H1 (cell line): ENCODE data around the gene TGFA. TPM values are rescaled to one million over a fixed set of nuclear protein-coding genes. Genes with fewer than 3 reads are reported as not detected.

ENCODE experiments used
- CTCF ChIA-PET: fragments of 300-600 bp; sonication (Branson Sonifier 250); formaldehyde crosslinking; loops from one replicate; lab custom pipeline; 2021; ENCODE audit not compliant: partially characterized antibody; lab: Charles Lee
- POLR2A ChIA-PET: fragments of 300-600 bp; sonication (Branson Sonifier 250); formaldehyde crosslinking; loops from one replicate; lab custom pipeline; 2021; ENCODE audit warnings: inconsistent platforms; ENCODE audit not compliant: partially characterized antibody; lab: Charles Lee
- DNase-seq, 2 experiments: peaks; one replicate each; pipeline versions ENCODE4 v3.0.0 to v3.0.0-alpha.2; 2010 to 2022; ENCODE audit warnings: low spot score in 2 of 2, low read depth in 1 of 2, mixed read lengths in 1 of 2
- FAIRE-seq: peaks from 2 replicates; lab custom pipeline; 2011; peaks lifted over from hg19 to GRCh38; lab: Jason Lieb, UNC
- H2AFZ ChIP-seq: 2 replicates; pipeline ENCODE4 v1.8.1; 2012; ENCODE audit warnings: low read length, inconsistent platforms
- H2AK5ac ChIP-seq: 2 replicates; pipeline ENCODE4 v1.6.1; 2013; ENCODE audit warnings: low read depth, low read length
- H2BK120ac ChIP-seq: replicated peaks from 2 replicates; pipeline ENCODE3; 2013; ENCODE audit warnings: low read depth, low read length, inconsistent platforms
- H2BK12ac ChIP-seq: 2 replicates; pipeline ENCODE4 v1.6.1; 2013; ENCODE audit warnings: low read depth, low read length
- H2BK15ac ChIP-seq: 2 replicates; pipeline ENCODE4 v1.6.1; 2013; ENCODE audit warnings: low read length
- H2BK20ac ChIP-seq: 2 replicates; pipeline ENCODE4 v1.6.1; 2013; ENCODE audit warnings: low read length
- H2BK5ac ChIP-seq: 2 replicates; pipeline ENCODE4 v1.6.1; 2013; ENCODE audit warnings: low read depth, low read length
- H3K14ac ChIP-seq: 2 replicates; pipeline ENCODE4 v1.6.1; 2013; ENCODE audit warnings: inconsistent platforms; ENCODE audit not compliant: insufficient read length
- H3K18ac ChIP-seq: 2 replicates; pipeline ENCODE4 v1.6.1; 2013; ENCODE audit warnings: low read length; ENCODE audit errors: extremely low read depth
- H3K23ac ChIP-seq: 2 replicates; pipeline ENCODE4 v1.6.1; 2013; ENCODE audit warnings: inconsistent platforms; ENCODE audit not compliant: insufficient read length
- H3K23me2 ChIP-seq: 2 replicates; pipeline ENCODE4 v1.6.1; 2013; ENCODE audit warnings: low read depth, low read length
- H3K27ac ChIP-seq: 2 replicates; pipeline ENCODE4 v1.6.1; 2011; ENCODE audit warnings: low read depth, low read length, inconsistent platforms
- H3K27me3 ChIP-seq, 4 experiments: replicated peaks in 1 of 4; 1 replicate in 1 of 4; 2 replicates in 3 of 4; pipeline versions ENCODE4 v1.6.1 to v1.8.1; 2011 to 2013; ENCODE audit warnings: low read length in 3 of 4, mild to moderate bottlenecking in 3 of 4, inconsistent platforms in 2 of 4, mixed read lengths in 2 of 4, moderate library complexity in 1 of 4; ENCODE audit not compliant: control insufficient read depth in 3 of 4, insufficient read depth in 3 of 4; ENCODE audit errors: extremely low read depth in 1 of 4
- H3K36me3 ChIP-seq, 4 experiments: 2 replicates each; pipeline versions ENCODE4 v1.6.1 to v1.8.1; 2011 to 2013; ENCODE audit warnings: mild to moderate bottlenecking in 4 of 4, low read length in 3 of 4, moderate library complexity in 2 of 4, control low read depth in 1 of 4, inconsistent platforms in 1 of 4; ENCODE audit not compliant: insufficient read depth in 4 of 4, control insufficient read depth in 2 of 4
- H3K4ac ChIP-seq: replicated peaks from 2 replicates; pipeline ENCODE3; 2013; ENCODE audit warnings: low read length, low read depth, mixed read lengths, inconsistent platforms; ENCODE audit not compliant: insufficient read length
- H3K4me1 ChIP-seq, 4 experiments: replicated peaks in 1 of 4; 1 replicate in 1 of 4; 2 replicates in 3 of 4; pipeline versions ENCODE4 v1.6.1 to v1.8.1; 2011 to 2013; ENCODE audit warnings: low read length in 3 of 4, inconsistent platforms in 2 of 4, mixed read lengths in 1 of 4; ENCODE audit not compliant: insufficient read depth in 4 of 4, control insufficient read depth in 3 of 4
- H3K4me2 ChIP-seq, 2 experiments: 2 replicates each; pipeline versions ENCODE4 v1.6.1 to v1.8.1; 2011 to 2013; ENCODE audit warnings: low read depth in 2 of 2, low read length in 2 of 2, control low read depth in 1 of 2, inconsistent platforms in 1 of 2, mild to moderate bottlenecking in 1 of 2; ENCODE audit not compliant: insufficient read depth in 1 of 2
- H3K4me3 ChIP-seq, 4 experiments: fragments of 200-600, 300-600 bp in 1 of 4; sonication (generic), shearing (Covaris generic), sonication (Bioruptor Twin) in 1 of 4; 2 replicates each; pipeline versions ENCODE4 v1.5.1 to v1.8.1; 2011 to 2016; ENCODE audit warnings: low read length in 4 of 4, low read depth in 3 of 4, control low read depth in 2 of 4, inconsistent platforms in 2 of 4, mild to moderate bottlenecking in 2 of 4, mixed read lengths in 1 of 4, moderate library complexity in 1 of 4; ENCODE audit not compliant: insufficient read depth in 2 of 4; ENCODE audit errors: extremely low read depth in 1 of 4
- H3K56ac ChIP-seq: replicated peaks from 2 replicates; pipeline ENCODE3; 2013; ENCODE audit warnings: low read depth, mild to moderate bottlenecking, mixed read lengths, low read length, inconsistent platforms; ENCODE audit not compliant: insufficient read length
- H3K79me1 ChIP-seq: 2 replicates; pipeline ENCODE4 v1.6.1; 2013; ENCODE audit warnings: low read depth, low read length, control low read depth
- H3K79me2 ChIP-seq, 2 experiments: 2 replicates each; pipeline versions ENCODE4 v1.6.1 to v1.8.1; 2012 to 2013; ENCODE audit warnings: low read length in 2 of 2, mild to moderate bottlenecking in 2 of 2, inconsistent platforms in 1 of 2; ENCODE audit not compliant: insufficient read depth in 2 of 2, control insufficient read depth in 1 of 2
- H3K9ac ChIP-seq, 4 experiments: replicated peaks in 1 of 4; 1 replicate in 1 of 4; 2 replicates in 3 of 4; pipeline versions ENCODE4 v1.6.1 to v1.8.1; 2011 to 2013; ENCODE audit warnings: low read depth in 3 of 4, low read length in 3 of 4, control low read depth in 2 of 4, mild to moderate bottlenecking in 2 of 4, moderate library complexity in 2 of 4, inconsistent platforms in 1 of 4; ENCODE audit errors: extremely low read depth in 1 of 4
- H3K9me3 ChIP-seq, 2 experiments: 2 replicates each; pipeline versions ENCODE4 v1.6.1 to v1.8.1; 2012 to 2013; ENCODE audit warnings: mild to moderate bottlenecking in 2 of 2, moderate library complexity in 2 of 2, control low read depth in 1 of 2, inconsistent platforms in 1 of 2, low read depth in 1 of 2, low read length in 1 of 2, mixed read lengths in 1 of 2; ENCODE audit not compliant: insufficient read depth in 2 of 2
- H4K20me1 ChIP-seq, 2 experiments: replicated peaks in 1 of 2; 2 replicates each; pipeline versions ENCODE3 to v1.8.1; 2011 to 2013; ENCODE audit warnings: inconsistent platforms in 2 of 2, low read length in 2 of 2, mild to moderate bottlenecking in 1 of 2; ENCODE audit not compliant: insufficient read depth in 2 of 2, control insufficient read depth in 1 of 2
- H4K5ac ChIP-seq: 2 replicates; pipeline ENCODE4 v1.6.1; 2013; ENCODE audit warnings: low read length, low read depth, mixed read lengths, inconsistent platforms; ENCODE audit not compliant: insufficient read length
- H4K8ac ChIP-seq: 2 replicates; pipeline ENCODE4 v1.8.0; 2013; ENCODE audit warnings: mild to moderate bottlenecking, moderate library complexity, low read length, inconsistent platforms; ENCODE audit not compliant: insufficient read depth; ENCODE audit errors: extremely low read depth
- H4K91ac ChIP-seq: replicated peaks from 2 replicates; pipeline ENCODE3; 2013; ENCODE audit warnings: low read length, mixed read lengths, inconsistent platforms; ENCODE audit not compliant: insufficient read length
- ASH2L ChIP-seq: fragments of 200-600, 300-600 bp; sonication (generic); IDR thresholded peaks from one replicate; pipeline ENCODE4 v1.7.1; 2017; ENCODE audit warnings: low read length
- BCL11A ChIP-seq, 2 experiments: IDR thresholded peaks; one replicate each; pipeline ENCODE4 v1.6.1; 2011; ENCODE audit warnings: low read depth in 2 of 2, low read length in 2 of 2, mild to moderate bottlenecking in 2 of 2
- CEBPB ChIP-seq: IDR thresholded peaks from 2 replicates; pipeline ENCODE4 v1.6.1; 2012; ENCODE audit warnings: low read depth, low read length
- EGR1 ChIP-seq: IDR thresholded peaks from 2 replicates; pipeline ENCODE4 v1.6.1; 2011; ENCODE audit warnings: low read depth, low read length, borderline replicate concordance
- JUN ChIP-seq: IDR thresholded peaks from 2 replicates; pipeline ENCODE4 v1.6.1; 2011; ENCODE audit warnings: low read depth, mild to moderate bottlenecking, improper control_type of control experiment, low read length
- JUND ChIP-seq: IDR thresholded peaks from 2 replicates; pipeline ENCODE4 v1.6.1; 2011; ENCODE audit warnings: mild to moderate bottlenecking, improper control_type of control experiment, low read length
- POLR2A ChIP-seq, 2 experiments: IDR thresholded peaks; 1 replicate in 1 of 2; 2 replicates in 1 of 2; pipeline ENCODE4 v1.6.1; 2011; ENCODE audit warnings: low read depth in 2 of 2, low read length in 2 of 2, mild to moderate bottlenecking in 2 of 2; ENCODE audit errors: control extremely low read depth in 1 of 2
- POU5F1 ChIP-seq: IDR thresholded peaks from 2 replicates; pipeline ENCODE4 v1.6.1; 2011; ENCODE audit warnings: low read depth, mild to moderate bottlenecking, low read length, moderate library complexity
- RAD21 ChIP-seq, 2 experiments: IDR thresholded peaks in 1 of 2; conservative IDR thresholded peaks in 1 of 2; 2 replicates each; pipeline ENCODE4 v1.6.1; 2011; ENCODE audit warnings: low read depth in 2 of 2, low read length in 2 of 2, improper control_type of control experiment in 1 of 2, inconsistent platforms in 1 of 2, mild to moderate bottlenecking in 1 of 2, moderate library complexity in 1 of 2
- RNF2 ChIP-seq: fragments of 200-900, 300-1000 bp; sonication (generic); IDR thresholded peaks from 2 replicates; pipeline ENCODE4 v1.7.1; 2016; ENCODE audit warnings: borderline replicate concordance, low read depth, mild to moderate bottlenecking, antibody characterized with exemption, low read length; ENCODE audit not compliant: poor library complexity, severe bottlenecking; ENCODE audit errors: missing control alignments
- SIX5 ChIP-seq: IDR thresholded peaks from 2 replicates; pipeline ENCODE4 v1.6.1; 2011; ENCODE audit warnings: mild to moderate bottlenecking, low read depth, low read length
- TCF12 ChIP-seq: IDR thresholded peaks from 2 replicates; pipeline ENCODE4 v1.6.1; 2011; ENCODE audit warnings: low read depth, mild to moderate bottlenecking, low read length
- WGBS, 2 experiments: shearing (Covaris generic) in 1 of 2; methylation state at CpG; one replicate each; pipeline versions ENCODE4 v1.1.6 to v1.1.7; 2013 to 2015; ENCODE audit warnings: low lambda C conversion rate in 2 of 2, mixed read lengths in 2 of 2, inconsistent platforms in 1 of 2, low coverage in 1 of 2, missing lambda C conversion rate in 1 of 2; ENCODE audit not compliant: insufficient replicate concordance in 2 of 2, insufficient coverage in 1 of 2, insufficient read length in 1 of 2; ENCODE audit errors: extremely low coverage in 1 of 2, missing lambda C conversion rate in 1 of 2; 5-methylcytosine and 5-hydroxymethylcytosine counted together
- polyA plus RNA-seq, 7 experiments: library from polyadenylated mRNA; depleted of rRNA in 3 of 7; stranded (reverse) in 5 of 7; unstranded in 2 of 7; fragments of >200 nt in 5 of 7; fragments of 200-250 nt in 2 of 7; gene quantifications; 1 replicate in 5 of 7; 2 replicates in 1 of 7; 4 replicates in 1 of 7; pipeline versions ENCODE4 v1.2.1 to v1.2.3, GENCODE V29; 2011 to 2013; ENCODE audit warnings: missing spikeins in 2 of 7, mixed read lengths in 2 of 7
- total RNA-seq: library from RNA; stranded (reverse); fragmentation: NEBNext Ultra II Directional; extraction: Animal tissue kit (Norgen Biotek cat#: 25700); gene quantifications from 2 replicates; pipeline ENCODE4 v1.2.1, GENCODE V29; 2021
- TF ChIP-seq, protein P1 (sequence below): IDR thresholded peaks from 2 replicates; pipeline ENCODE4 v1.6.1; 2012; ENCODE audit warnings: inconsistent platforms

Gene TGFA
- total and polyA plus RNA-seq, 2 of the 8 experiments (the other 6 are each of a cell fraction or from before 2014, with no cell fraction given) = 1.8 to 3.7 TPM

DNA sequence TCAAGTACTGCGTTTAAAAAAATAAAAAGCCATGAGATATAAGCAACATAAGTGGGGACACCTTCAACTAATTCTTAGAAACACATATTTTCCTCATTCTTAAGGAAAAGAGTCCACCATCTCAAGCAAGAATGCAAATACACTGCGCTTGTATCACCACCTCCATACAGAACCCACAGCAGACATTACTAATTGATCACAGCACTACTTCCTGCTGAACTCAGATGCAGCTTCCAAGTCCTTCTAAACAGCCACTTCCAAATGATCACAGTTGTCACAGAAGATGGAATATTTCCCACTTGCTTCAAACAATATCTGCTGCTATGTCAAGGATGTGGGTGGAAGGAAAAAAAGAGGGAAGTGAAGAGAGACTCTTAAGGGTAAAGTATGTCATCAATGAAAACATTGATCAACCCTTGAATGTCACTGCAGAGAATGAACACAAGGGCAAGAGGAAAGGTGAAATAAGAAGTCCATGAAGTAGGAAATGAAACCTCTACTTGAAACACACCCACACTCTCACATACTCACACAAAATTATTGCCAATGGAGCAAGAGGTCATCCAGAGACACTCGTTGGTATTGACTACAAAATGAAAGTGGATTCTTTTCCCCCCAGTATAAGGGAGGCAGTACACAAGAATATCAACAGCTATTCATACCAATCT is 22.1 kb downstream of the TGFA start:
- DNase-seq = no peak
- TF ChIP-seq RAD21 (IDR thresholded peaks at IDR 0.05 in 1 of 2, conservative IDR thresholded peaks at IDR 0.05 in 1 of 2; ENCODE audit: low read depth in 2 of 2, low read length in 2 of 2) = no peak
- TF ChIP-seq RNF2 = no peak
- no peak for TF ChIP-seq BCL11A (IDR thresholded peaks at IDR 0.05; ENCODE audit: low read depth in 2 of 2, low read length in 2 of 2)
- TF ChIP-seq CEBPB = no peak
- no peak for TF ChIP-seq POLR2A (IDR thresholded peaks at IDR 0.05; ENCODE audit: control extremely low read depth in 1 of 2, low read depth in 2 of 2, low read length in 2 of 2)
- TF ChIP-seq SIX5 = no peak
- TF ChIP-seq, protein P1, sequence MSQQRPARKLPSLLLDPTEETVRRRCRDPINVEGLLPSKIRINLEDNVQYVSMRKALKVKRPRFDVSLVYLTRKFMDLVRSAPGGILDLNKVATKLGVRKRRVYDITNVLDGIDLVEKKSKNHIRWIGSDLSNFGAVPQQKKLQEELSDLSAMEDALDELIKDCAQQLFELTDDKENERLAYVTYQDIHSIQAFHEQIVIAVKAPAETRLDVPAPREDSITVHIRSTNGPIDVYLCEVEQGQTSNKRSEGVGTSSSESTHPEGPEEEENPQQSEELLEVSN = no peak
- no peak for TF ChIP-seq JUND
- TF ChIP-seq POU5F1 = no peak
- TF ChIP-seq TCF12 = no peak
- TF ChIP-seq JUN = no peak
- TF ChIP-seq ASH2L = no peak
- no peak for TF ChIP-seq EGR1

More for the DNA sequence above, 22.1 kb downstream of the TGFA start:
- Histone ChIP-seq H3K27ac (no peak overlapping the region), H3K18ac (no peak overlapping the region), H3K9me3 (no peaks in the 10 kb centered on the region), H2BK5ac (no peak overlapping the region), H3K4me3 (no peak overlapping the region), H3K79me2 (no peaks in the 10 kb centered on the region), H3K23me2 (no peaks in the 10 kb centered on the region), H3K9ac (no peak overlapping the region), H2AK5ac (no peak overlapping the region), H4K91ac (no peak overlapping the region), H4K5ac (no peak overlapping the region), H3K56ac (no peak overlapping the region), H2BK120ac (no peak overlapping the region), H3K4me1 (no peaks in the 10 kb centered on the region), H3K36me3 (no peaks in the 10 kb centered on the region), H4K20me1 (no peaks in the 10 kb centered on the region), H3K27me3 (no peaks in the 10 kb centered on the region), H3K14ac (no peak overlapping the region), H3K4me2 (no peak overlapping the region), H2BK20ac (no peak overlapping the region), H2BK15ac (no peak overlapping the region), H3K4ac (no peak overlapping the region), H2BK12ac (no peak overlapping the region), H2AFZ (no peak overlapping the region), H3K79me1 (no peaks in the 10 kb centered on the region), H4K8ac (no peak overlapping the region), H3K23ac (no peak overlapping the region)
- FAIRE-seq = no peak
- WGBS, 2 experiments = 87% methylated on average over 3 of the region's 3 CpGs; no CpG with 5 or more reads in 1 of the 2 experiments
- POLR2A ChIA-PET = interaction anchor here (1.0 kb wide), 1 partner anchor 112 kb away, joined by 3 read pairs; no protein-coding TSS in a partner anchor
- CTCF ChIA-PET = interaction anchor here (0.6 to 0.9 kb wide), 2 partner anchors 71 to 756 kb away, joined by 3 read pairs; no protein-coding TSS in a partner anchor
